Trophoblast cell (in vitro differentiated cells and primary cell): ENCODE measurements around the gene MYO5B.

Experiments used
- DNase-seq, 2 donors: peaks; one replicate each; pipeline ENCODE4 v3.0.0-alpha.2; 2016
- H2AFZ ChIP-seq: 2 replicates; pipeline ENCODE4 v1.6.1; 2013; ENCODE audit warnings: low read length, moderate library complexity, mild to moderate bottlenecking; ENCODE audit not compliant: insufficient read depth, poor library complexity
- H2AK5ac ChIP-seq: 2 replicates; pipeline ENCODE4 v1.6.1; 2013; ENCODE audit warnings: mild to moderate bottlenecking, low read length
- H2BK120ac ChIP-seq: 2 replicates; pipeline ENCODE4 v1.6.1; 2013; ENCODE audit warnings: low read length, mild to moderate bottlenecking, moderate library complexity; ENCODE audit not compliant: insufficient read depth, poor library complexity
- H2BK12ac ChIP-seq: 2 replicates; pipeline ENCODE4 v1.6.1; 2013; ENCODE audit warnings: mild to moderate bottlenecking, low read length, moderate library complexity
- H2BK5ac ChIP-seq: 2 replicates; pipeline ENCODE4 v1.6.1; 2013; ENCODE audit warnings: low read length, low read depth, moderate library complexity, mild to moderate bottlenecking; ENCODE audit not compliant: poor library complexity
- H3K14ac ChIP-seq: 2 replicates; pipeline ENCODE4 v1.6.1; 2013; ENCODE audit warnings: mild to moderate bottlenecking, low read length
- H3K18ac ChIP-seq: 2 replicates; pipeline ENCODE4 v1.6.1; 2013; ENCODE audit warnings: mild to moderate bottlenecking, low read length
- H3K23ac ChIP-seq: 2 replicates; pipeline ENCODE4 v1.6.1; 2013; ENCODE audit warnings: low read length
- H3K27ac ChIP-seq: 2 replicates; pipeline ENCODE4 v1.5.1; 2013; ENCODE audit warnings: low read depth, mild to moderate bottlenecking, inconsistent platforms, low read length, moderate library complexity
- H3K27me3 ChIP-seq: 2 replicates; pipeline ENCODE4 v1.6.1; 2013; ENCODE audit warnings: inconsistent platforms, mild to moderate bottlenecking, low read length, moderate library complexity; ENCODE audit not compliant: insufficient read depth
- H3K36me3 ChIP-seq, 2 experiments: 1 replicate in 1 of 2; 2 replicates in 1 of 2; pipeline ENCODE4 v1.6.1; 2013; ENCODE audit warnings: low read length in 2 of 2, mild to moderate bottlenecking in 2 of 2, moderate library complexity in 1 of 2; ENCODE audit not compliant: insufficient read depth in 2 of 2, control insufficient read depth in 1 of 2
- H3K4ac ChIP-seq: 2 replicates; pipeline ENCODE4 v1.6.1; 2013; ENCODE audit warnings: low read depth, mild to moderate bottlenecking, low read length, moderate library complexity
- H3K4me1 ChIP-seq, 2 experiments: 1 replicate in 1 of 2; 2 replicates in 1 of 2; pipeline ENCODE4 v1.6.1; 2013; ENCODE audit warnings: low read length in 2 of 2, mild to moderate bottlenecking in 2 of 2, moderate library complexity in 1 of 2; ENCODE audit not compliant: insufficient read depth in 2 of 2, control insufficient read depth in 1 of 2
- H3K4me2 ChIP-seq: 2 replicates; pipeline ENCODE4 v1.6.1; 2013; ENCODE audit warnings: inconsistent platforms, mild to moderate bottlenecking, low read length, moderate library complexity
- H3K4me3 ChIP-seq: 2 replicates; pipeline ENCODE4 v1.5.1; 2013; ENCODE audit warnings: mild to moderate bottlenecking, low read depth, low read length, inconsistent platforms
- H3K79me1 ChIP-seq: one replicate; pipeline ENCODE4 v1.6.1; 2013; ENCODE audit warnings: low read length
- H3K79me2 ChIP-seq: 2 replicates; pipeline ENCODE4 v1.6.1; 2013; ENCODE audit warnings: low read length, mild to moderate bottlenecking; ENCODE audit not compliant: control insufficient read depth, insufficient read depth, poor library complexity
- H3K9ac ChIP-seq: 2 replicates; pipeline ENCODE4 v1.6.1; 2013; ENCODE audit warnings: mild to moderate bottlenecking, low read length
- H3K9me3 ChIP-seq: 2 replicates; pipeline ENCODE4 v1.6.1; 2013; ENCODE audit warnings: low read depth, mild to moderate bottlenecking, control low read depth, inconsistent platforms, low read length; ENCODE audit not compliant: insufficient read depth
- H4K12ac ChIP-seq: 2 replicates; pipeline ENCODE4 v1.6.1; 2013; ENCODE audit warnings: low read depth, mild to moderate bottlenecking, low read length, moderate library complexity
- H4K8ac ChIP-seq: 2 replicates; pipeline ENCODE4 v1.6.1; 2013; ENCODE audit warnings: low read depth, mild to moderate bottlenecking, low read length, moderate library complexity
- H4K91ac ChIP-seq: one replicate; pipeline ENCODE4 v1.6.1; 2013; ENCODE audit warnings: low read depth, mild to moderate bottlenecking, low read length, moderate library complexity
- WGBS: extraction: QIAGEN DNeasy Blood & Tissue Kit; methylation state at CpG from one replicate; pipeline ENCODE4 v1.1.7; 2013; ENCODE audit warnings: missing lambda C conversion rate; ENCODE audit not compliant: insufficient read length, insufficient coverage; ENCODE audit errors: extremely low coverage; 5-methylcytosine and 5-hydroxymethylcytosine counted together

The MYO5B gene

DNA sequence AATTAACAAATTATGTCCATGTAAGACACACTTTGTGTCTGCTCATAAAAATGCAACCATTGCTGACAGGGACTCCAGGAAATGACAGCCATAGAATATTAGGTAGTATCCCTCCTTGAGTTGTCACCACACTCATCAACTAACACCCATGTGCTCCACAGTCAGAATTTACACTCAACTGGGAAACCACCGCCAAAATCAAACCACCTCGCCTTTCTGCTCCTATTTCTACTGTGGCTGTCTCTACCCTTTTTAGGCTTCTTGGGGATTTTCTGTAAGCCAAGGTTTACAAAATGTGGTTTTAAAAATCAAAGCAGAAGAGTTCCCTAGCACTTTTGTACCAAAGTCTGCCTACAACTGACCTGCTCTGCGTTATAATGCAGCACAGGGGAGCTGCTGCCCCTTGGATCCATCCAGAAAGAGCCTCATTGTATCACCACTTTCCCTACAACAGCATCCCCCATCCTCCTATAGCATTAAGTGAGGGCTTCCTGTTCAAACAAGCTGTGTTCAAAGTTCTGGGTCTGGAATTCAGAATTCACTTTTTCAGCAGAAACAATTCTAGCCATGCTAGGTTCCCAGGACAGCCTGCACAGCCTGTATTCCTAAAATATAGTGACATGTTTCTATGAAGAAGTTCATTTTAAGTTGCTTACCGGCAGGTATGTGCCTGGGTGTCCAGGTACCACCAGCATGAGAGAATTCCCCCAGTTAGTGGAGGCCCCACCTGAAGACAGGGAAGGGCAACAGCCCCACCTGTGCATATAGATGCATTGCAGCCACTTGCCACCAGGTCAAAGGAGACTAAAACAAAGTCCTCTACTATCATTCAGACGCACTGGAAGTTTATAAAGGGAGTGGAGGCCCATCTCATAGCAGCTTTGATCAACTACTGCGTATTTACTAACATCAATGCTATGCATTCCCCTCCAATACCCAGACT, 104.3 kb downstream of the MYO5B start:
- no CpG with 5 or more reads among the region's 6 CpGs for whole genome bisulfite sequencing
- Histone ChIP-seq H3K9me3 (no peaks in the 10 kb centered on the region), H3K23ac (peak overlapping the region; percentile 69), H4K91ac (peak overlapping the region; percentile 15), H3K79me2 (no peaks in the 10 kb centered on the region), H3K27ac (no peak overlapping the region), H2BK12ac (peak overlapping the region; percentile 42), H2BK120ac (no peak overlapping the region), H3K36me3 (no peaks in the 10 kb centered on the region), H3K79me1 (peaks cover 20% of the 10 kb centered on the region), H2BK5ac (no peak overlapping the region), H3K4me1 (peaks cover 21 to 27% of the 10 kb centered on the region in 2 experiments), H2AK5ac (peak overlapping the region; percentile 61), H3K27me3 (no peaks in the 10 kb centered on the region), H4K12ac (no peak overlapping the region), H3K9ac (no peak overlapping the region), H2AFZ (no peak overlapping the region), H3K4ac (peak overlapping the region; percentile 35), H3K18ac (peak overlapping the region; percentile 47), H3K4me2 (no peak overlapping the region), H3K14ac (no peak overlapping the region), H3K4me3 (no peak overlapping the region), H4K8ac (no peak overlapping the region)
- peak in 1 of 2 donors; percentile 40 for DNase-seq

DNA sequence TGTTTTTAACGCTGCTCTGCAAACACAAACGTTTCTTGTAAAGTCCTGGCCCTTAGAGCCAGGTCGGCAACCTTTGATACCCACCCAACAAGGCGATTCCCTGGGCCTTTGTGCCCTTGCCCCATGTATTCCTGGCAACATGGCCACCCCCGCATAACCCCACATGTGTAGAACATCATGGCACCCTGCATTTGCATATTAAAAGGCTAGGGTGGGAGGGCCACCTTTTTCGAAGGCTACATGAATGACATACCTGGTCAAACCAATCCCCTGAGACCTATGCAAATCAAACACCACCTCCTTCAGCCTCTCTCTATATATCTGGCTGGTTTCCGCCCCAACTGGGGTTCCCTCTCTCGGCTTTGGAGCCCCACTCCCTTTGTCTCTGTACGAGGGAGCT, 105.2 kb downstream of the MYO5B start:
- Histone ChIP-seq H3K4me2 (no peak overlapping the region), H3K27ac (no peak overlapping the region), H3K79me2 (no peaks in the 10 kb centered on the region), H3K4me3 (no peak overlapping the region), H3K9ac (no peak overlapping the region), H4K12ac (no peak overlapping the region), H4K91ac (no peak overlapping the region), H3K79me1 (peaks cover 20% of the 10 kb centered on the region), H3K18ac (no peak overlapping the region), H2AK5ac (peak overlapping the region; percentile 18), H3K36me3 (no peaks in the 10 kb centered on the region), H3K4me1 (peaks cover 18 to 26% of the 10 kb centered on the region in 2 experiments), H3K14ac (no peak overlapping the region), H3K23ac (no peak overlapping the region), H2BK5ac (no peak overlapping the region), H3K4ac (no peak overlapping the region), H2AFZ (no peak overlapping the region), H3K9me3 (no peaks in the 10 kb centered on the region), H2BK12ac (no peak overlapping the region), H4K8ac (no peak overlapping the region), H2BK120ac (no peak overlapping the region), H3K27me3 (no peaks in the 10 kb centered on the region)
- DNase-seq, result no peak
- WGBS, result no CpG with 5 or more reads among the region's 9 CpGs

DNA sequence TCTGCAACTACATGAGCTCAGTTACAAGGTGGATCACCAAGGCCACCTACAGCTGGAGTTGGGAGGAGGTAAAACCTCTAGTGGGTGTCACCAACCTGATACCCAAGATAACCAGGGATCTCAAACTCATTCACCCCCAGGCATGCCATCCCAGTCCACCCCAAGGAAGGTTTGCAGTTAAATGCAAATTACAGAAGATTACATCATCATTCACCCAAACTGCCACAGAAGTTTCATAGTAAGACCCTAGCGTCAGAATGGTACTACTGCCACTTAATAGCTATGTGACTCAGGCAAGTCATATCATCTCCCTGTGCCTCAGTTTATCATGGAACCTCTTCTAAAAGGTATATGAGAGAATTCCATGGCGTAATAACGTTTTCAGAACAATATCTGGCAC, 111.2 kb downstream of the MYO5B start:
- no peak overlapping the region for H4K91ac ChIP-seq
- H2BK12ac ChIP-seq, result no peak overlapping the region
- no peak overlapping the region for H3K27ac ChIP-seq
- no peak overlapping the region for H2BK120ac ChIP-seq
- H2AK5ac ChIP-seq, result no peak overlapping the region
- no peaks in the 10 kb centered on the region for H3K27me3 ChIP-seq
- H4K12ac ChIP-seq, result no peak overlapping the region
- DNase-seq, result no peak
- no peak overlapping the region for H3K14ac ChIP-seq
- no peaks in the 10 kb centered on the region for H3K36me3 ChIP-seq
- no peak overlapping the region for H3K18ac ChIP-seq
- H3K4ac ChIP-seq, result no peak overlapping the region
- H3K9ac ChIP-seq, result no peak overlapping the region
- no peak overlapping the region for H3K4me3 ChIP-seq
- H3K23ac ChIP-seq, result peak overlapping the region; percentile 33
- no CpG with 5 or more reads among the region's 3 CpGs for whole genome bisulfite sequencing
- no peaks in the 10 kb centered on the region for H3K79me1 ChIP-seq
- no peaks in the 10 kb centered on the region for H3K9me3 ChIP-seq
- H3K4me1 ChIP-seq, result peaks cover 2% of the 10 kb centered on the region in 2 experiments
- no peak overlapping the region for H3K4me2 ChIP-seq
- no peaks in the 10 kb centered on the region for H3K79me2 ChIP-seq
- no peak overlapping the region for H2BK5ac ChIP-seq
- no peak overlapping the region for H2AFZ ChIP-seq
- H4K8ac ChIP-seq, result no peak overlapping the region

DNA sequence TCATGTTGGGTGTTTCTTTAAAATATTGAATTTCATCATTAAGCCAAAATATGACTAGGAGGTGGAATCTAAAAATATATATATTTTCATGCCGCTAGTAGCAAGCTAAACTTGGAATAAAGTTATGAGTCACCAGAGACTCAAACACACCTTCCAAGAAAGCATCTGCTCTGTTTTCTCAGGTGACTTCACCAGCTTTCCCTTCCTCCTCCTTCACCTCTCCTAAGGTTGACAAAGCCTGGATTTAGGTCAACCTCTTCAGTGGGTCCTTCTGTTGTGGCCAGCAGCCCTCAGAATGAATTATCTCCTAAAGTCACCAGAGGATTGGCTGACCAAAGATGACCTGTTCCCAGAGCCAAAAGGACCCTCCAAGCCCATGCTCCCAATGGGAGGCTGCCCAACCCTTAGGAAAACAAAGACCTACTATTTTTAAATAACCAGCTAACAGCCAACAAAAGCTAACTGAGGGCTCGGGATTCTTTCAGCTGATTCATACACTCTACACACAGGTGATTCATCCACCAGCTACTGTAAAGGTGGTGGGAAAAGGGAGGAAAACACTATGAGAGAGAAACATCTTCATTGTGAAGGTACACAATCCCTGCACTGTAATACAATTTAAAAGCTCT, 113.9 kb downstream of the MYO5B start:
- Histone ChIP-seq H3K27ac (no peak overlapping the region), H3K27me3 (no peaks in the 10 kb centered on the region), H3K4me2 (no peak overlapping the region), H3K4me3 (no peak overlapping the region), H2AFZ (no peak overlapping the region), H3K23ac (no peak overlapping the region), H2BK5ac (no peak overlapping the region), H3K36me3 (no peaks in the 10 kb centered on the region), H3K4me1 (peaks cover 2 to 8% of the 10 kb centered on the region in 2 experiments), H4K91ac (no peak overlapping the region), H3K18ac (no peak overlapping the region), H3K9me3 (no peaks in the 10 kb centered on the region), H3K14ac (no peak overlapping the region), H2BK120ac (no peak overlapping the region), H4K12ac (no peak overlapping the region), H2AK5ac (no peak overlapping the region), H4K8ac (no peak overlapping the region), H3K9ac (no peak overlapping the region), H3K4ac (no peak overlapping the region), H3K79me1 (no peaks in the 10 kb centered on the region), H2BK12ac (no peak overlapping the region), H3K79me2 (no peaks in the 10 kb centered on the region)
- WGBS, result no CpG with 5 or more reads among the region's 2 CpGs
- DNase-seq, result peak in 1 of 2 donors; percentile 37
